WTC11 (cell line): ENCODE results near the gene CLPTM1L. TPM values are rescaled to one million over a fixed set of nuclear protein-coding genes. Genes with fewer than 3 reads are reported as not detected.

ENCODE experiments used
- ATAC-seq: fragments of 200-7000 bp; cut with Tn5 transposase; 2 replicates; pipeline ENCODE4 v1.10.0; 2021; ENCODE audit warnings: mild to moderate bottlenecking, moderate library complexity
- CTCF ChIA-PET: fragments of 300-600 bp; sonication (Branson Sonifier 250); formaldehyde crosslinking; loops from one replicate; lab custom pipeline; 2021; ENCODE audit warnings: antibody characterized with exemption; lab: Charles Lee
- POLR2A ChIA-PET: fragments of 350-600 bp; sonication (Branson Sonifier 250); formaldehyde crosslinking; loops from one replicate; lab custom pipeline; 2021; ENCODE audit warnings: antibody characterized with exemption; lab: Charles Lee
- DNase-seq: peaks from one replicate; pipeline ENCODE4 v3.0.0; 2021; ENCODE audit warnings: low spot score
- H3K27ac Mint-ChIP-seq: 2 replicates; pipeline ENCODE4 v1.8.0; 2021; ENCODE audit warnings: mixed read lengths
- H3K27me3 Mint-ChIP-seq: 2 replicates; pipeline ENCODE4 v1.8.0; 2021; ENCODE audit warnings: low read depth, mild to moderate bottlenecking, moderate library complexity, mixed read lengths
- H3K36me3 Mint-ChIP-seq: 2 replicates; pipeline ENCODE4 v1.8.0; 2021; ENCODE audit warnings: mixed read lengths
- H3K4me1 Mint-ChIP-seq: 2 replicates; pipeline ENCODE4 v1.8.0; 2022; ENCODE audit warnings: mixed read lengths
- H3K4me3 Mint-ChIP-seq: 2 replicates; pipeline ENCODE4 v1.8.0; 2021; ENCODE audit warnings: mild to moderate bottlenecking, moderate library complexity, mixed read lengths
- H3K9me3 Mint-ChIP-seq: 2 replicates; pipeline ENCODE4 v1.8.0; 2021; ENCODE audit warnings: mixed read lengths
- ATF1 ChIP-seq: sonication (generic); formaldehyde crosslinking; IDR thresholded peaks from 2 replicates; pipeline ENCODE4 v1.8.1; 2023; ENCODE audit warnings: mild to moderate bottlenecking, moderate library complexity, missing genetic modification reagents
- EMX1 ChIP-seq: fragments of 250-450 bp; sonication (Bioruptor Pico); IDR thresholded peaks from 2 replicates; pipeline ENCODE4 v1.8.0; 2021; ENCODE audit warnings: mild to moderate bottlenecking
- ETV6 ChIP-seq: sonication (generic); formaldehyde crosslinking; IDR thresholded peaks from 2 replicates; pipeline ENCODE4 v1.8.1; 2022; ENCODE audit warnings: mild to moderate bottlenecking, missing genetic modification reagents
- FOXK1 ChIP-seq: sonication (generic); formaldehyde crosslinking; IDR thresholded peaks from 2 replicates; pipeline ENCODE4 v1.8.0; 2022; ENCODE audit warnings: mild to moderate bottlenecking, moderate library complexity, missing genetic modification reagents
- FOXP1 ChIP-seq: sonication (generic); formaldehyde crosslinking; IDR thresholded peaks from 2 replicates; pipeline ENCODE4 v1.8.0; 2022; ENCODE audit warnings: missing genetic modification reagents, mild to moderate bottlenecking, moderate library complexity, borderline replicate concordance
- MXD4 ChIP-seq: fragments of 250-450 bp; sonication (Bioruptor Pico); IDR thresholded peaks from 2 replicates; pipeline ENCODE4 v1.8.0; 2021; ENCODE audit warnings: mild to moderate bottlenecking, moderate library complexity, borderline replicate concordance
- NFATC4 ChIP-seq: fragments of 250-450 bp; sonication (Bioruptor Pico); IDR thresholded peaks from 2 replicates; pipeline ENCODE4 v1.9.0; 2021; ENCODE audit warnings: mild to moderate bottlenecking
- NFE2L1 ChIP-seq: sonication (generic); formaldehyde crosslinking; IDR thresholded peaks from 2 replicates; pipeline ENCODE4 v1.8.1; 2023; ENCODE audit warnings: missing genetic modification reagents
- SMAD4 ChIP-seq: sonication (generic); formaldehyde crosslinking; IDR thresholded peaks from 2 replicates; pipeline ENCODE4 v1.8.0; 2022; ENCODE audit warnings: mild to moderate bottlenecking, missing genetic modification reagents
- SOX15 ChIP-seq: fragments of 250-450 bp; sonication (Bioruptor Pico); IDR thresholded peaks from 2 replicates; pipeline ENCODE4 v1.9.0; 2021; ENCODE audit warnings: mild to moderate bottlenecking
- TEAD4 ChIP-seq: sonication (generic); formaldehyde crosslinking; IDR thresholded peaks from 2 replicates; pipeline ENCODE4 v1.8.0; 2022; ENCODE audit warnings: mild to moderate bottlenecking, missing genetic modification reagents
- ZNF396 ChIP-seq: fragments of 250-450 bp; sonication (Bioruptor Pico); IDR thresholded peaks from 2 replicates; pipeline ENCODE4 v1.8.0; 2021; ENCODE audit warnings: mild to moderate bottlenecking, moderate library complexity, borderline replicate concordance
- ZNF423 ChIP-seq: fragments of 250-450 bp; sonication (Bioruptor Pico); IDR thresholded peaks from 2 replicates; pipeline ENCODE4 v2.1.2; 2022; ENCODE audit warnings: mild to moderate bottlenecking, moderate library complexity
- total RNA-seq: library from RNA; stranded (reverse); gene quantifications from 3 replicates; pipeline ENCODE4 v1.2.3, GENCODE V29; 2021
- TF ChIP-seq, protein P1 (sequence below): fragments of 250-450 bp; sonication (Bioruptor Pico); IDR thresholded peaks from 2 replicates; pipeline ENCODE4 v1.9.0; 2021; ENCODE audit warnings: moderate library complexity, mild to moderate bottlenecking, inconsistent platforms, borderline replicate concordance
- TF ChIP-seq, protein P2 (sequence below): sonication (generic); formaldehyde crosslinking; IDR thresholded peaks from 2 replicates; pipeline ENCODE4 v1.8.0; 2022; ENCODE audit warnings: missing genetic modification reagents
- TF ChIP-seq, protein P3 (sequence below): sonication (generic); formaldehyde crosslinking; IDR thresholded peaks from 2 replicates; pipeline ENCODE4 v1.8.0; 2023; ENCODE audit warnings: missing genetic modification reagents, mild to moderate bottlenecking, borderline replicate concordance
- TF ChIP-seq, protein P4 (sequence below): sonication (generic); formaldehyde crosslinking; IDR thresholded peaks from 2 replicates; pipeline ENCODE4 v1.8.1; 2023; ENCODE audit warnings: mild to moderate bottlenecking, missing genetic modification reagents
- TF ChIP-seq, protein P5 (sequence below): sonication (generic); formaldehyde crosslinking; IDR thresholded peaks from 2 replicates; pipeline ENCODE4 v1.8.1; 2023; ENCODE audit warnings: mild to moderate bottlenecking, missing genetic modification reagents, moderate library complexity

The CLPTM1L gene
- total RNA-seq, 1 experiment from 2014 or later: 92.8 TPM

- TF ChIP-seq, protein P1, sequence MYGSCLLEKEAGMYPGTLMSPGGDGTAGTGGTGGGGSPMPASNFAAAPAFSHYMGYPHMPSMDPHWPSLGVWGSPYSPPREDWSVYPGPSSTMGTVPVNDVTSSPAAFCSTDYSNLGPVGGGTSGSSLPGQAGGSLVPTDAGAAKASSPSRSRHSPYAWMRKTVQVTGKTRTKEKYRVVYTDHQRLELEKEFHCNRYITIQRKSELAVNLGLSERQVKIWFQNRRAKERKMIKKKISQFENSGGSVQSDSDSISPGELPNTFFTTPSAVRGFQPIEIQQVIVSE (CRISPR knock-in tag): no peak
- no peak for TF ChIP-seq NFATC4 (CRISPR knock-in tag)
- no peak for TF ChIP-seq FOXP1 (CRISPR knock-in tag)
- TF ChIP-seq, protein P2, sequence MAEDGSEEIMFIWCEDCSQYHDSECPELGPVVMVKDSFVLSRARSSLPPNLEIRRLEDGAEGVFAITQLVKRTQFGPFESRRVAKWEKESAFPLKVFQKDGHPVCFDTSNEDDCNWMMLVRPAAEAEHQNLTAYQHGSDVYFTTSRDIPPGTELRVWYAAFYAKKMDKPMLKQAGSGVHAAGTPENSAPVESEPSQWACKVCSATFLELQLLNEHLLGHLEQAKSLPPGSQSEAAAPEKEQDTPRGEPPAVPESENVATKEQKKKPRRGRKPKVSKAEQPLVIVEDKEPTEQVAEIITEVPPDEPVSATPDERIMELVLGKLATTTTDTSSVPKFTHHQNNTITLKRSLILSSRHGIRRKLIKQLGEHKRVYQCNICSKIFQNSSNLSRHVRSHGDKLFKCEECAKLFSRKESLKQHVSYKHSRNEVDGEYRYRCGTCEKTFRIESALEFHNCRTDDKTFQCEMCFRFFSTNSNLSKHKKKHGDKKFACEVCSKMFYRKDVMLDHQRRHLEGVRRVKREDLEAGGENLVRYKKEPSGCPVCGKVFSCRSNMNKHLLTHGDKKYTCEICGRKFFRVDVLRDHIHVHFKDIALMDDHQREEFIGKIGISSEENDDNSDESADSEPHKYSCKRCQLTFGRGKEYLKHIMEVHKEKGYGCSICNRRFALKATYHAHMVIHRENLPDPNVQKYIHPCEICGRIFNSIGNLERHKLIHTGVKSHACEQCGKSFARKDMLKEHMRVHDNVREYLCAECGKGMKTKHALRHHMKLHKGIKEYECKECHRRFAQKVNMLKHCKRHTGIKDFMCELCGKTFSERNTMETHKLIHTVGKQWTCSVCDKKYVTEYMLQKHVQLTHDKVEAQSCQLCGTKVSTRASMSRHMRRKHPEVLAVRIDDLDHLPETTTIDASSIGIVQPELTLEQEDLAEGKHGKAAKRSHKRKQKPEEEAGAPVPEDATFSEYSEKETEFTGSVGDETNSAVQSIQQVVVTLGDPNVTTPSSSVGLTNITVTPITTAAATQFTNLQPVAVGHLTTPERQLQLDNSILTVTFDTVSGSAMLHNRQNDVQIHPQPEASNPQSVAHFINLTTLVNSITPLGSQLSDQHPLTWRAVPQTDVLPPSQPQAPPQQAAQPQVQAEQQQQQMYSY (CRISPR knock-in tag): no peak
- TF ChIP-seq ETV6: no peak
- TF ChIP-seq ZNF396 (CRISPR knock-in tag): no peak
Measured at GRCh38 chr5:1274471-1274870, 70.4 kb downstream of the CLPTM1L start (continued).

- POLR2A ChIA-PET: no interaction called here
- no peaks in the 10 kb centered on the region for H3K9me3 Mint-ChIP-seq
- no peaks in the 10 kb centered on the region for H3K4me1 Mint-ChIP-seq
- CTCF ChIA-PET: no interaction called here
- no peak overlapping the region for H3K4me3 Mint-ChIP-seq
- no peaks in the 10 kb centered on the region for H3K27me3 Mint-ChIP-seq
- DNase-seq: no peak
- no peak for ATAC-seq
- no peak overlapping the region for H3K27ac Mint-ChIP-seq
- TF ChIP-seq NFE2L1 (CRISPR knock-in tag): no peak
- TF ChIP-seq ZNF423: no peak
- TF ChIP-seq EMX1 (CRISPR knock-in tag): no peak
- TF ChIP-seq SMAD4 (CRISPR knock-in tag): no peak
- TF ChIP-seq, protein P3, sequence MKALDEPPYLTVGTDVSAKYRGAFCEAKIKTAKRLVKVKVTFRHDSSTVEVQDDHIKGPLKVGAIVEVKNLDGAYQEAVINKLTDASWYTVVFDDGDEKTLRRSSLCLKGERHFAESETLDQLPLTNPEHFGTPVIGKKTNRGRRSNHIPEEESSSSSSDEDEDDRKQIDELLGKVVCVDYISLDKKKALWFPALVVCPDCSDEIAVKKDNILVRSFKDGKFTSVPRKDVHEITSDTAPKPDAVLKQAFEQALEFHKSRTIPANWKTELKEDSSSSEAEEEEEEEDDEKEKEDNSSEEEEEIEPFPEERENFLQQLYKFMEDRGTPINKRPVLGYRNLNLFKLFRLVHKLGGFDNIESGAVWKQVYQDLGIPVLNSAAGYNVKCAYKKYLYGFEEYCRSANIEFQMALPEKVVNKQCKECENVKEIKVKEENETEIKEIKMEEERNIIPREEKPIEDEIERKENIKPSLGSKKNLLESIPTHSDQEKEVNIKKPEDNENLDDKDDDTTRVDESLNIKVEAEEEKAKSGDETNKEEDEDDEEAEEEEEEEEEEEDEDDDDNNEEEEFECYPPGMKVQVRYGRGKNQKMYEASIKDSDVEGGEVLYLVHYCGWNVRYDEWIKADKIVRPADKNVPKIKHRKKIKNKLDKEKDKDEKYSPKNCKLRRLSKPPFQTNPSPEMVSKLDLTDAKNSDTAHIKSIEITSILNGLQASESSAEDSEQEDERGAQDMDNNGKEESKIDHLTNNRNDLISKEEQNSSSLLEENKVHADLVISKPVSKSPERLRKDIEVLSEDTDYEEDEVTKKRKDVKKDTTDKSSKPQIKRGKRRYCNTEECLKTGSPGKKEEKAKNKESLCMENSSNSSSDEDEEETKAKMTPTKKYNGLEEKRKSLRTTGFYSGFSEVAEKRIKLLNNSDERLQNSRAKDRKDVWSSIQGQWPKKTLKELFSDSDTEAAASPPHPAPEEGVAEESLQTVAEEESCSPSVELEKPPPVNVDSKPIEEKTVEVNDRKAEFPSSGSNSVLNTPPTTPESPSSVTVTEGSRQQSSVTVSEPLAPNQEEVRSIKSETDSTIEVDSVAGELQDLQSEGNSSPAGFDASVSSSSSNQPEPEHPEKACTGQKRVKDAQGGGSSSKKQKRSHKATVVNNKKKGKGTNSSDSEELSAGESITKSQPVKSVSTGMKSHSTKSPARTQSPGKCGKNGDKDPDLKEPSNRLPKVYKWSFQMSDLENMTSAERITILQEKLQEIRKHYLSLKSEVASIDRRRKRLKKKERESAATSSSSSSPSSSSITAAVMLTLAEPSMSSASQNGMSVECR (CRISPR knock-in tag): no peak
- TF ChIP-seq TEAD4 (CRISPR knock-in tag): no peak
- no peak for TF ChIP-seq FOXK1 (CRISPR knock-in tag)
- TF ChIP-seq, protein P4, sequence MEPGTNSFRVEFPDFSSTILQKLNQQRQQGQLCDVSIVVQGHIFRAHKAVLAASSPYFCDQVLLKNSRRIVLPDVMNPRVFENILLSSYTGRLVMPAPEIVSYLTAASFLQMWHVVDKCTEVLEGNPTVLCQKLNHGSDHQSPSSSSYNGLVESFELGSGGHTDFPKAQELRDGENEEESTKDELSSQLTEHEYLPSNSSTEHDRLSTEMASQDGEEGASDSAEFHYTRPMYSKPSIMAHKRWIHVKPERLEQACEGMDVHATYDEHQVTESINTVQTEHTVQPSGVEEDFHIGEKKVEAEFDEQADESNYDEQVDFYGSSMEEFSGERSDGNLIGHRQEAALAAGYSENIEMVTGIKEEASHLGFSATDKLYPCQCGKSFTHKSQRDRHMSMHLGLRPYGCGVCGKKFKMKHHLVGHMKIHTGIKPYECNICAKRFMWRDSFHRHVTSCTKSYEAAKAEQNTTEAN: no peak
- TF ChIP-seq, protein P5, sequence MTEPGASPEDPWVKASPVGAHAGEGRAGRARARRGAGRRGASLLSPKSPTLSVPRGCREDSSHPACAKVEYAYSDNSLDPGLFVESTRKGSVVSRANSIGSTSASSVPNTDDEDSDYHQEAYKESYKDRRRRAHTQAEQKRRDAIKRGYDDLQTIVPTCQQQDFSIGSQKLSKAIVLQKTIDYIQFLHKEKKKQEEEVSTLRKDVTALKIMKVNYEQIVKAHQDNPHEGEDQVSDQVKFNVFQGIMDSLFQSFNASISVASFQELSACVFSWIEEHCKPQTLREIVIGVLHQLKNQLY (CRISPR knock-in tag): no peak
- no peak for TF ChIP-seq SOX15
- TF ChIP-seq ATF1 (CRISPR knock-in tag): no peak
- no peak for TF ChIP-seq MXD4 (CRISPR knock-in tag)
- TF ChIP-seq, all 79 proteins: peak for 0
- peaks cover 42% of the 10 kb centered on the region for H3K36me3 Mint-ChIP-seq
Measured at GRCh38 chr5:1273745-1274144, 71.2 kb downstream of the CLPTM1L start.
